Jurkat, Clone E6-1 (cell line): Measurements from ENCODE around the gene IGIP.

Source experiments
- DNase-seq: peaks from one replicate; pipeline ENCODE4 v3.0.0-alpha.2; 2011; ENCODE audit warnings: low read depth, low spot score
- H3K4me3 ChIP-seq: 2 replicates; pipeline ENCODE4 v1.5.1; 2011; ENCODE audit warnings: mild to moderate bottlenecking, low read length, control low read depth, moderate library complexity

Gene IGIP

DNA sequence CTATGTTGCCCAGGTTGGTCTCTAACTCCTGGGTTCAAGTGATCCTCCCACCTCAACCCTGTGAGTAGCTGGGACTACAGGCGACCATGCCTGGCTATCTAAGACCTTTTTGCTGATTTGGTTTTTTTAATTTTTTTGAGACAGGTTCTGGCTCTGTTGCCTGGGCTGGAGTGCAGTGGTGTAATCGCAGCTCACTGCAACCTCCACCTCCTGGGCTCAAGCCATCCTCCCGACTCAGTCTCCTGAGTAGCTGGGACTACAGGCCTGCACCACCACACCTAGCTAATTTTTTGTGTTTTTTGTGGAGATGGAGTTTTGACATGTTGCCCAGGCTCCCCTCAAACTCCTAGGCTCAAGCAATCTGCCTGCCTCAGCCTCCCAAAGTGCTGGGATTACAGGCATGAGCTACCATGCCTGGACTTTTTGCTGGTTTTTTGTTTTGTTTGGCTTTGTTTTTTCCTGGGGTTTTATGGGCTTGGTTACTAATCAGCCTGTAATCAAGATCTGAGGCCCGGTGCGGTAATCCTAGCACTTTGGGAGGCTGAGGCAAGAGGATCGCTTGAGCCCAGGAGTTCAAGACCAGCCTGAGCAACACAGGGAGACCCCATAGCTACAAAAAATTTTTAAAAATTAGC is 52.9 kb downstream of the IGIP start:
- H3K4me3 ChIP-seq: no peak overlapping the region
- no peak for DNase-seq
